HG02885 (cell line): ENCODE measurements around the gene PCDHA1.
"Not testable (repeated sequence)": the region's sequence is repeated elsewhere in the genome, so short reads cannot be mapped to it uniquely, and the experiment has no call there.

Source experiments
- ATAC-seq: cut with Tn5 transposase; IDR thresholded peaks from one replicate; pipeline ENCODE4 v1.9.1; 2021; ENCODE audit warnings: mild to moderate bottlenecking; ENCODE audit not compliant: unreplicated experiment, poor library complexity

PCDHA1 gene

DNA sequence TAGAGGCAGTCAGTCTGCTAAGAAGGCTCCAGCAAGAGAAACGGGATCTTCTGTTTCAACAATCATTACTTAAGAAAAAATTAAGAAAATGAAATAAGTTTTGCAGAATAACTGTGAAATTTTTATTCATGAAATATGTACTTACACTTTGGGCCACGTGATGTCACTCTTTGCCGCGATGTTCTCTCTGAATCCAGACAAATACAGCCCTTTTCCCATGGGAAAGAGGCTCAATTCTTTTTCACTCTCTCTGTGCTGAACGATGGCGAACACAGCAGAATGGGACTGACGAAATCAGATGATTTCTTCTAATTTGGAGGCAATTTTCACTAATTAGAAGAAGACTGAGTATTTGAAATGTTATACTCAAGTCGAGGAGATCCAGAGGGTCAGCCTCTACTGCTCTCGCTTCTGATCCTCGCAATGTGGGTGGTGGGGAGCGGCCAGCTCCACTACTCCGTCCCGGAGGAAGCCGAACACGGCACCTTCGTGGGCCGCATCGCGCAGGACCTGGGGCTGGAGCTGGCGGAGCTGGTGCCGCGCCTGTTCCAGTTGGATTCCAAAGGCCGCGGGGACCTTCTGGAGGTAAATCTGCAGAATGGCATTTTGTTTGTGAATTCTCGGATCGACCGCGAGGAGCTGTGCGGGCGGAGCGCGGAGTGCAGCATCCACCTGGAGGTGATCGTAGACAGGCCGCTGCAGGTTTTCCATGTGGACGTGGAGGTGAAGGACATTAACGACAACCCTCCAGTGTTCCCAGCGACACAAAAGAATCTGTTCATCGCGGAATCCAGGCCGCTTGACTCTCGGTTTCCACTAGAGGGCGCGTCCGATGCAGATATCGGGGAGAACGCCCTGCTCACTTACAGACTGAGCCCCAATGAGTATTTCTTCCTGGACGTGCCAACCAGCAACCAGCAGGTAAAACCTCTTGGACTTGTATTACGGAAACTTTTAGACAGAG lies 62.5 kb downstream of the PCDHA1 start, which contains the start of gene PCDHA9:
PCDHA9 (plus strand) TSS at position 244 of the 964 bp plus-strand sequence; CDS start at position 358, 114 bp downstream.
- not testable (repeated sequence) for ATAC-seq

GRCh38 chr5:140849831-140850634 lies 64.1 kb downstream of the PCDHA1 start:
- not testable (repeated sequence) for ATAC-seq

- no peak for ATAC-seq
Measured at GRCh38 chr5:140855772-140856674, 70.1 kb downstream of the PCDHA1 start, which contains the start of gene PCDHA10. TSS of gene PCDHA10 (plus strand) at chr5:140855897. CDS start at chr5:140856049, 152 bp downstream.

GRCh38 chr5:140857177-140857986 lies 71.4 kb downstream of the PCDHA1 start:
- ATAC-seq = no peak

GRCh38 chr5:140857987-140858240 lies 72.0 kb downstream of the PCDHA1 start:
- ATAC-seq = no peak

- no peak for ATAC-seq
Measured at GRCh38 chr5:140862441-140863295, 76.7 kb downstream of the PCDHA1 start.

GRCh38 chr5:140868721-140869554 lies 83.0 kb downstream of the PCDHA1 start, which contains the start of gene PCDHA11:
TSS of gene PCDHA11 (plus strand) at chr5:140868957. CDS start at chr5:140869104, 147 bp downstream.
- ATAC-seq = no peak

DNA sequence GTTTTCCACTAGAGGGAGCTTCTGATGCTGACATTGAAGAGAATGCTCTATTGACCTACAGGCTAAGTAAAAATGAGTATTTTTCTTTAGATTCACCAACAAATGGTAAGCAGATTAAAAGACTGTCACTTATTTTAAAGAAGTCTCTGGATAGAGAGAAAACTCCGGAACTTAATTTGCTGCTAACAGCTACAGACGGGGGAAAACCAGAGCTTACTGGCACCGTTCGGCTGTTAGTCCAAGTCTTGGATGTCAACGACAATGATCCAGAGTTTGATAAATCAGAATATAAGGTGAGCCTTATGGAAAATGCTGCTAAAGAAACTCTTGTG lies 83.6 kb downstream of the PCDHA1 start:
- ATAC-seq = no peak

- ATAC-seq = no peak
Measured at GRCh38 chr5:140870221-140871201, 84.6 kb downstream of the PCDHA1 start.

GRCh38 chr5:140875085-140876065 lies 89.4 kb downstream of the PCDHA1 start, which contains the start of gene PCDHA12:
TSS of gene PCDHA12 (plus strand) at chr5:140875308. CDS start at chr5:140875473, 165 bp downstream.
- no peak for ATAC-seq

GRCh38 chr5:140876541-140877261 lies 90.8 kb downstream of the PCDHA1 start:
- ATAC-seq = not testable (repeated sequence)

GRCh38 chr5:140877262-140877581 lies 91.3 kb downstream of the PCDHA1 start:
- ATAC-seq = no peak

DNA sequence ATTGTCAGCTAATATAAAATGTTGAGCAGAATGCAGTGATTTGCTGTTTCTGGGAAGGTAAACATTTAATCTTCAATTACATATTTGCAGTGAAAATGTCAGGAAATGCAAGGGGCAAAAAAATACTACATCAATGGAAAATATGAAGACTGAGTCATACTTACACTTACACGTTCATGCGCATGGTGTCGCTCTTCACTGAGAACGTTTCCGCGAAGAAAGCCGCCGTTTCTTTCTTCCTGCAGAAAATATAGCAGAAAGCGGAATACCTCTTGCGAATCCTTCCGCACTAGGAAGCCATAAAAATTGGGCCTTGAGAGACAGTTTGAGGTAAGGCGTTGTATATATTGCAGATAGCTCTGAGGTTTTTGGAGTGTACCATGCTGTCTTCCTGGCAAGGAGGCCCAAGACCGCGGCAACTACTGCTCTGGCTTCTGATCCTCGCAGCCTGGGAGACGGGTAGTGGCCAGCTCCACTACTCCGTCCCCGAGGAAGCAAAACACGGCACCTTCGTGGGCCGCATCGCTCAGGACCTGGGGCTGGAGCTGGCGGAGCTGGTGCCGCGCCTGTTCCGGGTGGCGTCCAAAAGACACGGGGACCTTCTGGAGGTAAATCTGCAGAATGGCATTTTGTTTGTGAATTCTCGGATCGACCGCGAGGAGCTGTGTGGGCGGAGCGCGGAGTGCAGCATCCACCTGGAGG lies 96.1 kb downstream of the PCDHA1 start, which contains the start of gene PCDHA13:
PCDHA13 (plus strand) TSS at position 236 of the 702 bp plus-strand sequence; CDS start at position 381, 145 bp downstream.
- ATAC-seq = no peak

DNA sequence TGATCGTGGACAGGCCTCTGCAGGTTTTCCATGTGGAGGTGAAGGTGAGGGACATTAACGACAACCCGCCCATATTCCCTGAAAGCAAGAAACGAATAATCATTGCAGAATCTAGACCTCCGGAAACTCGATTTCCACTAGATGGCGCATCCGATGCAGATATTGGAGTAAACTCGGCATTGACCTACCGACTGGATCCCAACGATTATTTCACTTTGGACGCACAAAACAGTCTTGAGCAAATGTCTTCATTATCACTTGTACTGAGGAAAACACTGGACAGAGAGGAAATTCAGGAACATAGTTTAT lies 96.6 kb downstream of the PCDHA1 start:
- no peak for ATAC-seq
